ENCODE data around the gene SS18L1.

DNA sequence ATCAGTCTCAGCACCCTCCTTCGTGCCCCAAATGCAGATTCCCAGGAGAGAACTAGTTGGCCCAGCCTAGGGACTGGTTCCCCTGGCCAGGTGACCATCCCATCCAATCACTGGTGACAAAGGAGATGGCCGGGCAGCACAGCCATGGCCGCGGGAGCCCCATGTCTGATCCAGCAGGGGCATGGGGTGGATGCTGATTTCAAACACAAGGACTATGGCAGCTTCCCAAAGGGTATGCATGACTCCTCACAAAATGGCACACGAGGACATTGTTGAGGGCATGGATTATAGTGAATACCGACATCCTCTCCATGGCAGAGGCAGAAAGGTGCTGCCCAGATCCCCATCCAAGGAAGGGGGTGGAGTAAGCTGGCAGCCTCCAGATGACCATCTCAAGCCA lies 31.2 kb upstream of the SS18L1 start:
- TF ChIP-seq POLR2A (IDR thresholded peaks at IDR 0.05) = no peak
- TF ChIP-seq, protein P1, sequence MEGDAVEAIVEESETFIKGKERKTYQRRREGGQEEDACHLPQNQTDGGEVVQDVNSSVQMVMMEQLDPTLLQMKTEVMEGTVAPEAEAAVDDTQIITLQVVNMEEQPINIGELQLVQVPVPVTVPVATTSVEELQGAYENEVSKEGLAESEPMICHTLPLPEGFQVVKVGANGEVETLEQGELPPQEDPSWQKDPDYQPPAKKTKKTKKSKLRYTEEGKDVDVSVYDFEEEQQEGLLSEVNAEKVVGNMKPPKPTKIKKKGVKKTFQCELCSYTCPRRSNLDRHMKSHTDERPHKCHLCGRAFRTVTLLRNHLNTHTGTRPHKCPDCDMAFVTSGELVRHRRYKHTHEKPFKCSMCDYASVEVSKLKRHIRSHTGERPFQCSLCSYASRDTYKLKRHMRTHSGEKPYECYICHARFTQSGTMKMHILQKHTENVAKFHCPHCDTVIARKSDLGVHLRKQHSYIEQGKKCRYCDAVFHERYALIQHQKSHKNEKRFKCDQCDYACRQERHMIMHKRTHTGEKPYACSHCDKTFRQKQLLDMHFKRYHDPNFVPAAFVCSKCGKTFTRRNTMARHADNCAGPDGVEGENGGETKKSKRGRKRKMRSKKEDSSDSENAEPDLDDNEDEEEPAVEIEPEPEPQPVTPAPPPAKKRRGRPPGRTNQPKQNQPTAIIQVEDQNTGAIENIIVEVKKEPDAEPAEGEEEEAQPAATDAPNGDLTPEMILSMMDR (IDR thresholded peaks at IDR 0.05) = no peak
